Mucosa of stomach (tissue), 1 donor: ENCODE data around the gene KRTAP1-3.
"Not testable (repeated sequence)": the region's sequence is repeated elsewhere in the genome, so short reads cannot be mapped to it uniquely, and the experiment has no call there.

Experiments used
- H3K27me3 ChIP-seq: one replicate; pipeline ENCODE4 v1.7.0; 2013; ENCODE audit warnings: mild to moderate bottlenecking, low read length; ENCODE audit not compliant: control insufficient read depth, insufficient read depth
- H3K36me3 ChIP-seq: one replicate; pipeline ENCODE4 v1.7.0; 2013; ENCODE audit warnings: low read length; ENCODE audit not compliant: control insufficient read depth, insufficient read depth
- H3K4me1 ChIP-seq: one replicate; pipeline ENCODE4 v1.7.0; 2013; ENCODE audit warnings: mild to moderate bottlenecking, low read length; ENCODE audit not compliant: control insufficient read depth, insufficient read depth
- H3K4me3 ChIP-seq: one replicate; pipeline ENCODE4 v1.7.0; 2013; ENCODE audit warnings: low read length
- H3K9ac ChIP-seq: one replicate; pipeline ENCODE4 v1.7.0; 2013; ENCODE audit warnings: mild to moderate bottlenecking, low read length, moderate library complexity
- H3K9me3 ChIP-seq: one replicate; pipeline ENCODE4 v1.7.0; 2013; ENCODE audit warnings: mild to moderate bottlenecking, low read length, moderate library complexity; ENCODE audit not compliant: control insufficient read depth
- donor health status: Pancreatic carcinoma.

KRTAP1-3 gene

GRCh38 chr17:41048441-41048840 lies 13.8 kb upstream of the KRTAP1-3 start:
- no peaks in the 10 kb centered on the region for H3K9me3 ChIP-seq
- H3K4me1 ChIP-seq: no peaks in the 10 kb centered on the region
- H3K27me3 ChIP-seq: peaks cover 13% of the 10 kb centered on the region
- no peak overlapping the region for H3K4me3 ChIP-seq
- H3K9ac ChIP-seq: no peak overlapping the region
- H3K36me3 ChIP-seq: no peaks in the 10 kb centered on the region

- H3K9ac ChIP-seq, H3K36me3 ChIP-seq, H3K9me3 ChIP-seq, H3K4me3 ChIP-seq, H3K4me1 ChIP-seq: not testable (repeated sequence)
- peaks cover 13% of the 10 kb centered on the region for H3K27me3 ChIP-seq
Observed at GRCh38 chr17:41046735-41047465, 12.2 kb upstream of the KRTAP1-3 start, which contains the start of gene KRTAP2-1. Gene KRTAP2-1 (minus strand): TSS chr17:41047316. CDS start chr17:41047267, 49 bp downstream.

GRCh38 chr17:41042953-41043352 lies 8.3 kb upstream of the KRTAP1-3 start:
- Histone ChIP-seq H3K36me3 (no peaks in the 10 kb centered on the region), H3K4me1 (no peaks in the 10 kb centered on the region), H3K9ac (no peak overlapping the region), H3K27me3 (peaks cover 5% of the 10 kb centered on the region), H3K4me3 (no peak overlapping the region), H3K9me3 (no peaks in the 10 kb centered on the region)

GRCh38 chr17:41040783-41041571 lies 6.3 kb upstream of the KRTAP1-3 start, which contains the start of gene KRTAP1-1:
Gene KRTAP1-1 (minus strand): TSS chr17:41041450. CDS start chr17:41041397, 53 bp downstream.
- not testable (repeated sequence) for H3K36me3 ChIP-seq, H3K9me3 ChIP-seq, H3K4me3 ChIP-seq, H3K27me3 ChIP-seq, H3K9ac ChIP-seq, H3K4me1 ChIP-seq

- no peak overlapping the region for H3K9ac ChIP-seq
- no peak overlapping the region for H3K4me3 ChIP-seq
- H3K36me3 ChIP-seq: no peaks in the 10 kb centered on the region
- no peaks in the 10 kb centered on the region for H3K4me1 ChIP-seq
- peaks cover 2% of the 10 kb centered on the region for H3K27me3 ChIP-seq
- H3K9me3 ChIP-seq: no peaks in the 10 kb centered on the region
Observed at GRCh38 chr17:41037853-41038350, 3.2 kb upstream of the KRTAP1-3 start.

GRCh38 chr17:41029633-41030245 lies 4.9 kb downstream of the KRTAP1-3 start, which contains the start of gene KRTAP1-4:
Gene KRTAP1-4 (minus strand): TSS chr17:41030195. CDS start chr17:41030078, 117 bp downstream.
- no peaks in the 10 kb centered on the region for H3K9me3 ChIP-seq

GRCh38 chr17:41026715-41027471 lies 7.8 kb downstream of the KRTAP1-3 start, which contains the start of gene KRTAP1-5:
Gene KRTAP1-5 (minus strand): TSS chr17:41027208. CDS start chr17:41027155, 53 bp downstream.
- Histone ChIP-seq H3K36me3 (no peaks in the 10 kb centered on the region), H3K4me1 (no peaks in the 10 kb centered on the region), H3K9ac (no peak within 1 kb of the TSS), H3K9me3 (no peaks in the 10 kb centered on the region), H3K27me3 (no peaks in the 10 kb centered on the region), H3K4me3 (no peak within 1 kb of the TSS)

More at GRCh38 chr17:41029633-41030245, 4.9 kb downstream of the KRTAP1-3 start, which contains the start of gene KRTAP1-4:
- Histone ChIP-seq H3K36me3 (no peaks in the 10 kb centered on the region), H3K4me1 (no peaks in the 10 kb centered on the region), H3K9ac (no peak within 1 kb of the TSS), H3K27me3 (no peaks in the 10 kb centered on the region), H3K4me3 (no peak within 1 kb of the TSS)

GRCh38 chr17:41024697-41025096 lies 10.0 kb downstream of the KRTAP1-3 start:
- Histone ChIP-seq H3K9me3 (no peaks in the 10 kb centered on the region), H3K4me1 (no peaks in the 10 kb centered on the region), H3K4me3 (no peak overlapping the region), H3K36me3 (no peaks in the 10 kb centered on the region), H3K27me3 (no peaks in the 10 kb centered on the region), H3K9ac (no peak overlapping the region)

GRCh38 chr17:41020336-41020735 lies 14.3 kb downstream of the KRTAP1-3 start:
- Histone ChIP-seq H3K9me3 (no peaks in the 10 kb centered on the region), H3K4me3 (no peak overlapping the region), H3K36me3 (no peaks in the 10 kb centered on the region), H3K27me3 (no peaks in the 10 kb centered on the region), H3K4me1 (no peaks in the 10 kb centered on the region), H3K9ac (no peak overlapping the region)

- Histone ChIP-seq H3K27me3 (no peaks in the 10 kb centered on the region), H3K9ac (no peak overlapping the region), H3K4me3 (no peak overlapping the region), H3K4me1 (no peaks in the 10 kb centered on the region), H3K9me3 (no peaks in the 10 kb centered on the region), H3K36me3 (no peaks in the 10 kb centered on the region)
Observed at GRCh38 chr17:41019415-41019814, 15.3 kb downstream of the KRTAP1-3 start.

GRCh38 chr17:41018541-41018940 lies 16.1 kb downstream of the KRTAP1-3 start:
- Histone ChIP-seq H3K36me3 (no peaks in the 10 kb centered on the region), H3K9me3 (no peaks in the 10 kb centered on the region), H3K27me3 (no peaks in the 10 kb centered on the region), H3K9ac (no peak overlapping the region), H3K4me1 (no peaks in the 10 kb centered on the region), H3K4me3 (no peak overlapping the region)
